Smooth muscle cell (in vitro differentiated cells): ENCODE data around the gene GLP1R. TPM values are rescaled to one million over a fixed set of nuclear protein-coding genes. Genes with fewer than 3 reads are reported as not detected.

ENCODE experiments used
- DNase-seq: peaks from one replicate; lab custom pipeline; 2025; ENCODE audit not compliant: unreplicated experiment; lab: John Stamatoyannopoulos, UW
- H2AFZ ChIP-seq: fragments of 200-600 bp; sonication (generic); 2 replicates; pipeline ENCODE4 v1.6.0; 2016; ENCODE audit warnings: antibody characterized with exemption, low read depth, mild to moderate bottlenecking
- H3F3A ChIP-seq: fragments of 200-600 bp; sonication (generic); 2 replicates; pipeline ENCODE4 v1.6.0; 2017; ENCODE audit warnings: antibody characterized with exemption, low read depth
- H3K27ac ChIP-seq: fragments of 200-600 bp; sonication (generic); 2 replicates; pipeline ENCODE4 v1.5.1; 2016; ENCODE audit warnings: low read depth, mild to moderate bottlenecking
- H3K27me3 ChIP-seq: fragments of 200-600 bp; sonication (generic); 2 replicates; pipeline ENCODE4 v1.6.1; 2016; ENCODE audit warnings: low read depth, mild to moderate bottlenecking
- H3K36me3 ChIP-seq: fragments of 200-600 bp; sonication (generic); 2 replicates; pipeline ENCODE4 v1.5.1; 2016; ENCODE audit warnings: low read depth
- H3K4me1 ChIP-seq: fragments of 200-600 bp; sonication (generic); 2 replicates; pipeline ENCODE4 v1.5.1; 2016; ENCODE audit warnings: low read depth
- H3K4me2 ChIP-seq: fragments of 200-600 bp; sonication (generic); 2 replicates; pipeline ENCODE4 v1.6.0; 2016; ENCODE audit warnings: mild to moderate bottlenecking
- H3K4me3 ChIP-seq: fragments of 200-600 bp; sonication (generic); 2 replicates; pipeline ENCODE4 v1.5.1; 2016; ENCODE audit warnings: mild to moderate bottlenecking
- H3K79me2 ChIP-seq: fragments of 200-600 bp; sonication (generic); 2 replicates; pipeline ENCODE4 v1.6.0; 2016; ENCODE audit warnings: low read depth, mild to moderate bottlenecking
- H3K9ac ChIP-seq: fragments of 200-600 bp; sonication (generic); 2 replicates; pipeline ENCODE4 v1.6.0; 2016; ENCODE audit warnings: low read depth
- H3K9me3 ChIP-seq: fragments of 200-600 bp; sonication (generic); replicated peaks from 2 replicates; pipeline ENCODE4 v1.5.1; 2016; ENCODE audit warnings: low read depth
- H4K20me1 ChIP-seq: fragments of 200-600 bp; sonication (generic); 2 replicates; pipeline ENCODE4 v1.6.0; 2016; ENCODE audit warnings: low read depth
- CTCF ChIP-seq: fragments of 200-600 bp; sonication (generic); IDR thresholded peaks from 2 replicates; pipeline ENCODE4 v1.5.1; 2017; ENCODE audit warnings: borderline replicate concordance, mild to moderate bottlenecking, antibody characterized with exemption; ENCODE audit not compliant: insufficient read depth, poor library complexity, severe bottlenecking
- WGBS: methylation state at CpG from one replicate; pipeline ENCODE4 v1.1.7; 2016; ENCODE audit warnings: low lambda C conversion rate; 5-methylcytosine and 5-hydroxymethylcytosine counted together
- polyA plus RNA-seq: library from polyadenylated mRNA; unstranded; fragments of >200 nt; fragmentation: Nextera tagmentation; extraction: Ambion mirVana; gene quantifications from 2 replicates; pipeline ENCODE4 v1.2.1, GENCODE V29; 2016
- total RNA-seq: library from RNA; depleted of rRNA; stranded (reverse); fragments of >200 nt; gene quantifications from 2 replicates; pipeline ENCODE4 v1.2.3, GENCODE V29; 2014

GLP1R gene
- total and polyA plus RNA-seq, 2 experiments from 2014 or later: not detected

GRCh38 chr6:39041072-39041471 lies 7.5 kb upstream of the GLP1R start:
- Histone ChIP-seq H3K27ac (no peak overlapping the region), H3K79me2 (no peaks in the 10 kb centered on the region), H2AFZ (no peak overlapping the region), H3F3A (no peaks in the 10 kb centered on the region), H3K9ac (no peak overlapping the region), H3K9me3 (no peaks in the 10 kb centered on the region), H3K4me1 (no peaks in the 10 kb centered on the region), H3K27me3 (peaks cover 82% of the 10 kb centered on the region), H3K4me2 (no peak overlapping the region), H3K4me3 (no peak overlapping the region), H3K36me3 (no peaks in the 10 kb centered on the region), H4K20me1 (no peaks in the 10 kb centered on the region)
- TF ChIP-seq CTCF: no peak
- WGBS: 88% methylated on average over 2 of the region's 2 CpGs
- no peak for DNase-seq

- no peaks in the 10 kb centered on the region for H3K36me3 ChIP-seq
- H3K4me1 ChIP-seq: peaks cover 2% of the 10 kb centered on the region
- no peak for DNase-seq
- H3K4me2 ChIP-seq: no peak overlapping the region
- no peaks in the 10 kb centered on the region for H4K20me1 ChIP-seq
- no peak overlapping the region for H2AFZ ChIP-seq
- no peak overlapping the region for H3K9ac ChIP-seq
- TF ChIP-seq CTCF: no peak
- no peak overlapping the region for H3K4me3 ChIP-seq
- H3K9me3 ChIP-seq: no peaks in the 10 kb centered on the region
- no peak overlapping the region for H3K27ac ChIP-seq
- no peaks in the 10 kb centered on the region for H3K79me2 ChIP-seq
- 83% methylated on average over 3 of the region's 3 CpGs for whole genome bisulfite sequencing
- peaks cover 85% of the 10 kb centered on the region for H3K27me3 ChIP-seq
- no peaks in the 10 kb centered on the region for H3F3A ChIP-seq
These were observed 4.8 kb upstream of the GLP1R start for GRCh38 chr6:39043776-39044175.

GRCh38 chr6:39044181-39044580 lies 4.4 kb upstream of the GLP1R start:
- Histone ChIP-seq H3K27me3 (peaks cover 85% of the 10 kb centered on the region), H3K4me3 (no peak overlapping the region), H3K4me1 (peaks cover 6% of the 10 kb centered on the region), H3F3A (no peaks in the 10 kb centered on the region), H3K79me2 (no peaks in the 10 kb centered on the region), H3K4me2 (no peak overlapping the region), H2AFZ (no peak overlapping the region), H3K27ac (no peak overlapping the region), H3K9me3 (no peaks in the 10 kb centered on the region), H3K9ac (no peak overlapping the region), H4K20me1 (no peaks in the 10 kb centered on the region), H3K36me3 (no peaks in the 10 kb centered on the region)
- TF ChIP-seq CTCF: no peak
- 78% methylated on average over 4 of the region's 4 CpGs for WGBS
- no peak for DNase-seq
